HCT116 (cell line): ENCODE results near the gene APBB1IP. TPM values are rescaled to one million over a fixed set of nuclear protein-coding genes. Genes with fewer than 3 reads are reported as not detected.

Source experiments
- ATAC-seq: fragments of 200-7000 bp; cut with Tn5 transposase; 2 replicates; pipeline ENCODE4 v1.9.1; 2020; ENCODE audit warnings: mild to moderate bottlenecking, moderate library complexity
- BruUV-seq: library from RNA; stranded (reverse); fragments of 400-500 nt; replicated peaks from 2 replicates; lab custom pipeline; 2021; lab: Mats Ljungman, UMichigan
- CTCF ChIA-PET: fragments of 300-600 bp; sonication (Branson Sonifier 250); formaldehyde crosslinking; loops from one replicate; lab custom pipeline; 2021; ENCODE audit warnings: antibody characterized with exemption; lab: Charles Lee
- POLR2A ChIA-PET: fragments of 300-600, 350-600 bp; sonication (Branson Sonifier 250); formaldehyde crosslinking; loops from one replicate; lab custom pipeline; 2021; ENCODE audit warnings: antibody characterized with exemption; lab: Charles Lee
- RAD21 ChIA-PET, 2 experiments: fragments of 300-600 bp; sonication (Branson Sonifier 250); formaldehyde crosslinking; loops; one replicate each; lab custom pipeline; 2023; ENCODE audit warnings: low total read pairs in 2 of 2; ENCODE audit not compliant: uncharacterized antibody in 2 of 2, unreplicated experiment in 2 of 2, low non-redundant PET in 1 of 2; lab: Charles Lee
- DNase-seq: peaks from one replicate; pipeline ENCODE4 v3.0.0-alpha.2; 2010; ENCODE audit warnings: low read depth, low spot score
- H2AFZ ChIP-seq: fragments of 200-600 bp; shearing (Covaris generic), sonication (generic); 2 replicates; pipeline ENCODE4 v1.6.1; 2017; ENCODE audit warnings: low read depth, mixed run types, mixed read lengths, antibody characterized with exemption, low read length; ENCODE audit not compliant: poor library complexity, severe bottlenecking
- H3K27ac ChIP-seq: 2 replicates; pipeline ENCODE4 v1.5.1; 2012; ENCODE audit warnings: low read depth, low read length
- H3K27me3 ChIP-seq: fragments of 200-600 bp; sonication (generic); 2 replicates; pipeline ENCODE4 v1.6.1; 2016; ENCODE audit warnings: mixed run types, low read length, mixed read lengths; ENCODE audit not compliant: insufficient read depth
- H3K36me3 ChIP-seq, 2 experiments: fragments of 200-500 bp in 1 of 2; fragments of 200-600 bp in 1 of 2; sonication (Bioruptor generic) in 1 of 2; sonication (generic) in 1 of 2; 2 replicates each; pipeline versions ENCODE4 v1.5.1 to v1.6.1; 2014 to 2016; ENCODE audit warnings: low read length in 2 of 2, inconsistent platforms in 1 of 2, mixed read lengths in 1 of 2, mixed run types in 1 of 2; ENCODE audit not compliant: insufficient read depth in 2 of 2, control insufficient read depth in 1 of 2
- H3K4me1 ChIP-seq, 2 experiments: fragments of 200-600 bp in 1 of 2; sonication (generic) in 1 of 2; 2 replicates each; pipeline versions ENCODE4 v1.5.1 to v1.6.1; 2012 to 2017; ENCODE audit warnings: low read length in 2 of 2, inconsistent platforms in 1 of 2, mild to moderate bottlenecking in 1 of 2, mixed read lengths in 1 of 2, mixed run types in 1 of 2, moderate library complexity in 1 of 2; ENCODE audit not compliant: insufficient read depth in 2 of 2, control insufficient read depth in 1 of 2
- H3K4me2 ChIP-seq: fragments of 200-600 bp; sonication (generic); 2 replicates; pipeline ENCODE4 v1.6.1; 2017; ENCODE audit warnings: mixed run types, low read length, mixed read lengths
- H3K4me3 ChIP-seq, 2 experiments: fragments of 200-600 bp in 1 of 2; sonication (generic) in 1 of 2; replicated peaks in 1 of 2; 2 replicates each; pipeline ENCODE4 v1.5.1; 2011 to 2016; ENCODE audit warnings: low read length in 2 of 2, control low read depth in 1 of 2, low read depth in 1 of 2, mild to moderate bottlenecking in 1 of 2, mixed read lengths in 1 of 2, mixed run types in 1 of 2
- H3K79me2 ChIP-seq: fragments of 200-600 bp; sonication (generic); 2 replicates; pipeline ENCODE4 v1.6.1; 2017; ENCODE audit warnings: mild to moderate bottlenecking, mixed run types, low read length, moderate library complexity, mixed read lengths; ENCODE audit not compliant: insufficient read depth
- H3K9ac ChIP-seq: fragments of 200-600 bp; sonication (generic); 2 replicates; pipeline ENCODE4 v1.6.1; 2016; ENCODE audit warnings: low read length, mixed read lengths
- H3K9me2 ChIP-seq: fragments of 200-600 bp; sonication (generic), shearing (Covaris generic); 2 replicates; pipeline ENCODE4 v1.6.1; 2017; ENCODE audit warnings: mixed run types, mild to moderate bottlenecking, moderate library complexity; ENCODE audit not compliant: insufficient read depth
- H3K9me3 ChIP-seq, 2 experiments: fragments of 200-500 bp in 1 of 2; fragments of 200-600 bp in 1 of 2; sonication (Bioruptor generic) in 1 of 2; sonication (generic) in 1 of 2; 2 replicates each; pipeline ENCODE4 v1.6.1; 2014 to 2017; ENCODE audit warnings: low read length in 2 of 2, mixed read lengths in 2 of 2, inconsistent platforms in 1 of 2, low read depth in 1 of 2, mild to moderate bottlenecking in 1 of 2, mixed run types in 1 of 2, moderate library complexity in 1 of 2; ENCODE audit not compliant: control insufficient read depth in 1 of 2, insufficient read depth in 1 of 2
- H4K20me1 ChIP-seq: fragments of 200-600 bp; sonication (generic), shearing (Covaris generic); 2 replicates; pipeline ENCODE4 v1.6.1; 2017; ENCODE audit warnings: mixed run types, mild to moderate bottlenecking, moderate library complexity; ENCODE audit not compliant: insufficient read depth
- CEBPB ChIP-seq: IDR thresholded peaks from 2 replicates; pipeline ENCODE4 v1.6.1; 2012; ENCODE audit warnings: low read depth
- EZH2 ChIP-seq: fragments of 200-600 bp; sonication (generic); IDR thresholded peaks from 2 replicates; pipeline ENCODE4 v1.6.1; 2017; ENCODE audit warnings: antibody characterized with exemption, mixed run types
- FOSL1 ChIP-seq: IDR thresholded peaks from 2 replicates; pipeline ENCODE4 v1.6.1; 2012; ENCODE audit warnings: low read depth
- POLR2A ChIP-seq: IDR thresholded peaks from 2 replicates; pipeline ENCODE4 v1.7.0; 2011; ENCODE audit warnings: borderline replicate concordance; ENCODE audit not compliant: insufficient read depth, insufficient read length; ENCODE audit errors: extremely low read depth
- RAD21 ChIP-seq: IDR thresholded peaks from 2 replicates; pipeline ENCODE4 v1.6.1; 2012; ENCODE audit warnings: low read depth, mild to moderate bottlenecking
- SP1 ChIP-seq: IDR thresholded peaks from 2 replicates; pipeline ENCODE4 v1.6.1; 2012; ENCODE audit warnings: low read depth
- YY1 ChIP-seq: IDR thresholded peaks from 2 replicates; pipeline ENCODE4 v1.6.1; 2011; ENCODE audit warnings: low read length, low read depth, moderate library complexity, mild to moderate bottlenecking; ENCODE audit not compliant: insufficient replicate concordance; ENCODE audit errors: extremely low read depth
- ZFX ChIP-seq: fragments of 450-650 bp; IDR thresholded peaks from 2 replicates; pipeline ENCODE4 v1.6.1; 2017
- intact Hi-C: fragments of 100-400 bp; cut with micrococcal nuclease; formaldehyde crosslinking; loops from 2 replicates; pipeline ENCODE4 v1.10.0; 2022
- total RNA-seq: library from RNA; stranded (reverse); gene quantifications from one replicate; pipeline ENCODE4 v1.2.1, GENCODE V29; 2021; ENCODE audit not compliant: unreplicated experiment
- TF ChIP-seq, protein P1 (sequence below): IDR thresholded peaks from 2 replicates; pipeline ENCODE4 v1.6.1; 2012
- TF ChIP-seq, protein P2 (sequence below): IDR thresholded peaks from 2 replicates; pipeline ENCODE4 v1.6.1; 2012
- TF ChIP-seq, protein P3 (sequence below), 3 experiments: fragments of 200-600 bp in 1 of 3; sonication (generic) in 1 of 3; IDR thresholded peaks in 2 of 3; conservative IDR thresholded peaks in 1 of 3; 2 replicates each; pipeline ENCODE4 v1.5.1; 2012 to 2017; ENCODE audit warnings: low read depth in 2 of 3, low read length in 2 of 3, antibody characterized with exemption in 1 of 3, borderline replicate concordance in 1 of 3, control low read depth in 1 of 3, mild to moderate bottlenecking in 1 of 3, mixed read lengths in 1 of 3, mixed run types in 1 of 3, moderate library complexity in 1 of 3; ENCODE audit not compliant: insufficient read depth in 1 of 3

APBB1IP gene
- total RNA-seq, 1 experiment from 2014 or later = 0.27 TPM

GRCh38 chr10:26499426-26499825 lies 61.3 kb downstream of the APBB1IP start:
- Histone ChIP-seq H3K27me3 (no peaks in the 10 kb centered on the region), H4K20me1 (no peaks in the 10 kb centered on the region), H3K79me2 (no peaks in the 10 kb centered on the region), H3K4me3 (no peak overlapping the region), H2AFZ (no peak overlapping the region), H3K9ac (no peak overlapping the region), H3K4me1 (no peaks in the 10 kb centered on the region)
- intact Hi-C loops = no loop called here
- BruUV-seq = no TSS peak
- CTCF ChIA-PET = no interaction called here
- TF ChIP-seq, protein P1, sequence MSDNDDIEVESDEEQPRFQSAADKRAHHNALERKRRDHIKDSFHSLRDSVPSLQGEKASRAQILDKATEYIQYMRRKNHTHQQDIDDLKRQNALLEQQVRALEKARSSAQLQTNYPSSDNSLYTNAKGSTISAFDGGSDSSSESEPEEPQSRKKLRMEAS = no peak
- TF ChIP-seq ZFX (no peak), POLR2A (no peak), RAD21 (no peak), EZH2 (no peak), SP1 (no peak), CEBPB (no peak), FOSL1 (no peak), YY1 (no peak)
- TF ChIP-seq, protein P2, sequence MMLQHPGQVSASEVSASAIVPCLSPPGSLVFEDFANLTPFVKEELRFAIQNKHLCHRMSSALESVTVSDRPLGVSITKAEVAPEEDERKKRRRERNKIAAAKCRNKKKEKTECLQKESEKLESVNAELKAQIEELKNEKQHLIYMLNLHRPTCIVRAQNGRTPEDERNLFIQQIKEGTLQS = no peak
- TF ChIP-seq, protein P3, sequence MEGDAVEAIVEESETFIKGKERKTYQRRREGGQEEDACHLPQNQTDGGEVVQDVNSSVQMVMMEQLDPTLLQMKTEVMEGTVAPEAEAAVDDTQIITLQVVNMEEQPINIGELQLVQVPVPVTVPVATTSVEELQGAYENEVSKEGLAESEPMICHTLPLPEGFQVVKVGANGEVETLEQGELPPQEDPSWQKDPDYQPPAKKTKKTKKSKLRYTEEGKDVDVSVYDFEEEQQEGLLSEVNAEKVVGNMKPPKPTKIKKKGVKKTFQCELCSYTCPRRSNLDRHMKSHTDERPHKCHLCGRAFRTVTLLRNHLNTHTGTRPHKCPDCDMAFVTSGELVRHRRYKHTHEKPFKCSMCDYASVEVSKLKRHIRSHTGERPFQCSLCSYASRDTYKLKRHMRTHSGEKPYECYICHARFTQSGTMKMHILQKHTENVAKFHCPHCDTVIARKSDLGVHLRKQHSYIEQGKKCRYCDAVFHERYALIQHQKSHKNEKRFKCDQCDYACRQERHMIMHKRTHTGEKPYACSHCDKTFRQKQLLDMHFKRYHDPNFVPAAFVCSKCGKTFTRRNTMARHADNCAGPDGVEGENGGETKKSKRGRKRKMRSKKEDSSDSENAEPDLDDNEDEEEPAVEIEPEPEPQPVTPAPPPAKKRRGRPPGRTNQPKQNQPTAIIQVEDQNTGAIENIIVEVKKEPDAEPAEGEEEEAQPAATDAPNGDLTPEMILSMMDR (IDR thresholded peaks at IDR 0.05 in 2 of 3, conservative IDR thresholded peaks at IDR 0.05 in 1 of 3; ENCODE audit: borderline replicate concordance in 1 of 3, insufficient read depth in 1 of 3, low read depth in 2 of 3, low read length in 2 of 3) = no peak
- TF ChIP-seq, all 23 proteins: peak for 0
- Histone ChIP-seq H3K36me3 (no peaks in the 10 kb centered on the region), H3K4me2 (no peak overlapping the region), H3K27ac (no peak overlapping the region), H3K9me2 (no peaks in the 10 kb centered on the region), H3K9me3 (no peaks in the 10 kb centered on the region)
- ATAC-seq (no peak), DNase-seq (no peak)
- POLR2A ChIA-PET = no interaction called here
- RAD21 ChIA-PET = no interaction called here
